Upper lobe of right lung (tissue), 1 donor: ENCODE results near the gene SLC12A5. TPM values are rescaled to one million over a fixed set of nuclear protein-coding genes. Genes with fewer than 3 reads are reported as not detected.

Experiments
- ATAC-seq: fragments of 200-7000 bp; cut with Tn5 transposase; one replicate; pipeline ENCODE4 v1.9.1; 2020; ENCODE audit warnings: mild to moderate bottlenecking, moderate library complexity
- DNase-seq: peaks from one replicate; pipeline ENCODE4 v3.0.0-alpha.2; 2020
- H3K27ac ChIP-seq: fragments of 200-600 bp; one replicate; pipeline ENCODE4 v1.8.0; 2022
- H3K27me3 ChIP-seq: fragments of 200-600 bp; one replicate; pipeline ENCODE4 v1.8.0; 2022; ENCODE audit warnings: mild to moderate bottlenecking
- H3K36me3 ChIP-seq: fragments of 200-600 bp; one replicate; pipeline ENCODE4 v1.8.0; 2022
- H3K4me1 ChIP-seq: fragments of 200-600 bp; one replicate; pipeline ENCODE4 v1.8.0; 2022
- H3K4me3 ChIP-seq: fragments of 200-600 bp; one replicate; pipeline ENCODE4 v1.8.0; 2022; ENCODE audit warnings: mild to moderate bottlenecking
- H3K9me3 ChIP-seq: fragments of 200-600 bp; one replicate; pipeline ENCODE4 v1.8.0; 2022
- CTCF ChIP-seq: fragments of 200-600 bp; IDR thresholded peaks from one replicate; pipeline ENCODE4 v1.8.0; 2022; ENCODE audit warnings: antibody characterized with exemption
- intact Hi-C: fragments of 100-400 bp; cut with DNase I; formaldehyde crosslinking; loops from one replicate; pipeline ENCODE4 v1.11.0; 2022
- total RNA-seq: library from RNA; stranded (reverse); fragmentation: NEBNext Ultra II Directional; extraction: Animal tissue kit (Norgen Biotek cat#: 25700); gene quantifications from one replicate; pipeline ENCODE4 v1.2.1, GENCODE V29; 2021
- donor health status: DM: no; HTN: yes; CAD: no; lungs with severe emphysema.

The SLC12A5 gene
- total RNA-seq, 1 donor from 2014 or later = 2.0 TPM

DNA sequence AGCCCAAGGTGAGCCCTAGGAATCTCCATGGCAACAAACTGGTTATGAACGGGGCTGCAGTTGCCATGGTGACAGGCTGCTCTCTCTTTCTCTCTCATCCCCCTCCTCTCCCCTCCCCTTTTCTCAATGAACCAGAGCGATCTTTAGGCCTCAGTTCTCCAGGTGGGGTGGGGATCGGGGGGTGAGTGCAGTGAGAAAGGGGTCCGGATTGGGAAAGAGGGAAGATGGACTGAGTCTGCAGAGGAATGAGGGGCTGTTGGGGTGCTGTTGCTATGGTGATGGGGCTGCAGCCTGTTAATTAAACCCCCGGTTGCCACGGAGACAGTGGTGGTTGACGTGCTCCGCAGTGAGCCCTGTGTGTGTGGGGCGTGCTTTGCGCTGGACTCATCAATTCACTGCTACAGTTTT, 3.6 kb upstream of the SLC12A5 start:
- intact Hi-C loops = no loop called here
- ATAC-seq (no peak), DNase-seq (no peak)
- no peaks in the 10 kb centered on the region for H3K36me3 ChIP-seq
- H3K4me3 ChIP-seq = no peak overlapping the region
- TF ChIP-seq CTCF = no peak
- H3K27me3 ChIP-seq = peaks cover 78% of the 10 kb centered on the region
- H3K27ac ChIP-seq = no peak overlapping the region
- H3K9me3 ChIP-seq = no peaks in the 10 kb centered on the region
- H3K4me1 ChIP-seq = peaks cover 7% of the 10 kb centered on the region

DNA sequence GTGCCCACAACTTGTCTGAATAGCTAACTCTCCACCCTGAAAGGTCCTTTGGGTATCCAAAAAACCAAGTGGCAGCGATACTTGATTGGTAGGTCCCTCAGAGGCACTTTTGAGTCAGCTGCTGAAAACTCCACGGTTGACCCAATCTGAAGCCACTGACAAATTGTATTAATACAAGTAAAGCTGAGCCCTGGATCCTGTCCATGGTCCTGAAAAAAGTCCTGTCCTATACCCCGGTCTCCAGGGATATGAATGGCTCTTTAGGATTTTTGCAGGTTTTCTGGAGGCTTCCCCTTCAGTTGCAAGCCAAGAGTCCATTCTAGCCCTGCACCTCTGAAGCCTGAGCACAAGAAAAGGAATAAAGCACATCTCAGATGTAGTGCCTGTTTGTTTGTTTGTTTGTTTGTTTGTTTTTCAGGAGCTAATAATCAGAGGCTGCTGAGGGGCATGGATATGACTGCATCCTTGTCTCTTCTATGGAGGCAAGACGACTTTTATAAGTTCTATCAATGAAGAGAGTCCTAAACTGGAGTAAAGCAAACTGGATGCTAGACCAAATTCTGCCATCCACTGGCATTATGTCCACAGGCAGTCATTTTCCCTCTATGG, 1.7 kb upstream of the SLC12A5 start:
- no peak for TF ChIP-seq CTCF
- Histone ChIP-seq H3K9me3 (no peaks in the 10 kb centered on the region), H3K4me1 (peaks cover 3% of the 10 kb centered on the region), H3K36me3 (no peaks in the 10 kb centered on the region), H3K4me3 (no peak overlapping the region), H3K27ac (no peak overlapping the region), H3K27me3 (peaks cover 83% of the 10 kb centered on the region)
- no peak for DNase-seq
- intact Hi-C loops = no loop called here
- ATAC-seq = no peak

- no peak overlapping the region for H3K4me3 ChIP-seq
- ATAC-seq (no peak), DNase-seq (no peak)
These were observed 905 bp upstream of the SLC12A5 start for GRCh38 chr20:46028110-46028509.

DNA sequence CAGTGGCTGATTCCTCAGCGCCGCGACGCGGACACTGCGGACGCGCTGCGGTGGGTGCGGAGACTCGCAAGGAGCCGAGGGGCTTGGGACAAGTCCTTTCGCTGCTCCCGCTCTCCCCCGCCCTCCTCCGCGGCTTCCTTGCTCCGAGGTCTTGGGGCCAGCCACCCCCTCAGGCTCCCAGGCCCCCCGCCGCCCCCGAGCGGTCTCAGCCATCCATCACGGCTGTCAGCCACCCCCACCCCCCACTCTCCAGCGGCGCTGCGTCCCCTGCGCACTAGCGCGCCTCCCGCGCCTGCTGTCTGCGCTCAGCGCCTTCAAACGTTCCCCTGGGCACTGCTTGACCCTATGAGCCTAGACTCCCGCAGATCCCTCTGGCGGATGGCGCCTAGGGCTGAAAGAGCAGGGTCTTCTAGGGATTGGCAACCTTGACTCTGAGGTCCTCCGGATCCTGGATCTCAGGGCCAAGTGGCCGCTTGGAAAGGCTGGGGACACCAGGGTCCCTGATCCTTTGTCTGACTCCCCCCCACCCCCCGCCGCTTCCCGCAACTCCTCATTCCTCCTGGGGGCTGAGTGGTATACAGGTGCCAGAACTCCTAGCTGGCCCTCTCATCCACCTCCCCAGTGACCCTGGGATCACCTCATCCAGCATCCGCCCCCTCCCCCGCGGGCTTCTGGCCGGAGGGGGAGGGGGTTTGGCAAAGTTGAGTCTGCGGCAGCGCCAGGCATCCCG, 1.4 kb downstream of the SLC12A5 start:
- Histone ChIP-seq H3K4me3 (no peak overlapping the region), H3K9me3 (no peaks in the 10 kb centered on the region), H3K27ac (no peak overlapping the region), H3K27me3 (peaks cover 98% of the 10 kb centered on the region), H3K36me3 (no peaks in the 10 kb centered on the region), H3K4me1 (no peaks in the 10 kb centered on the region)
- intact Hi-C loops = no loop called here
- no peak for TF ChIP-seq CTCF
- DNase-seq (no peak), ATAC-seq (no peak)

More at GRCh38 chr20:46028110-46028509, 905 bp upstream of the SLC12A5 start:
- TF ChIP-seq CTCF = no peak
- Histone ChIP-seq H3K27me3 (peaks cover 90% of the 10 kb centered on the region), H3K36me3 (no peaks in the 10 kb centered on the region), H3K4me1 (no peaks in the 10 kb centered on the region), H3K9me3 (no peaks in the 10 kb centered on the region), H3K27ac (no peak overlapping the region)
- intact Hi-C loops = no loop called here

GRCh38 chr20:46031014-46031569, 2.1 kb downstream of the SLC12A5 start:
- Histone ChIP-seq H3K9me3 (no peaks in the 10 kb centered on the region), H3K27ac (no peak overlapping the region), H3K4me1 (no peaks in the 10 kb centered on the region), H3K27me3 (peaks cover 98% of the 10 kb centered on the region), H3K36me3 (no peaks in the 10 kb centered on the region), H3K4me3 (no peak overlapping the region)
- no peak for ATAC-seq
- DNase-seq = no peak
- TF ChIP-seq CTCF = no peak
- intact Hi-C loops = no loop called here
